GM21515 (cell line): Measurements from ENCODE around the gene ERVMER34-1.

Experiments used
- ATAC-seq: cut with Tn5 transposase; IDR thresholded peaks from one replicate; pipeline ENCODE4 v1.9.1; 2021; ENCODE audit not compliant: unreplicated experiment

The ERVMER34-1 gene

DNA sequence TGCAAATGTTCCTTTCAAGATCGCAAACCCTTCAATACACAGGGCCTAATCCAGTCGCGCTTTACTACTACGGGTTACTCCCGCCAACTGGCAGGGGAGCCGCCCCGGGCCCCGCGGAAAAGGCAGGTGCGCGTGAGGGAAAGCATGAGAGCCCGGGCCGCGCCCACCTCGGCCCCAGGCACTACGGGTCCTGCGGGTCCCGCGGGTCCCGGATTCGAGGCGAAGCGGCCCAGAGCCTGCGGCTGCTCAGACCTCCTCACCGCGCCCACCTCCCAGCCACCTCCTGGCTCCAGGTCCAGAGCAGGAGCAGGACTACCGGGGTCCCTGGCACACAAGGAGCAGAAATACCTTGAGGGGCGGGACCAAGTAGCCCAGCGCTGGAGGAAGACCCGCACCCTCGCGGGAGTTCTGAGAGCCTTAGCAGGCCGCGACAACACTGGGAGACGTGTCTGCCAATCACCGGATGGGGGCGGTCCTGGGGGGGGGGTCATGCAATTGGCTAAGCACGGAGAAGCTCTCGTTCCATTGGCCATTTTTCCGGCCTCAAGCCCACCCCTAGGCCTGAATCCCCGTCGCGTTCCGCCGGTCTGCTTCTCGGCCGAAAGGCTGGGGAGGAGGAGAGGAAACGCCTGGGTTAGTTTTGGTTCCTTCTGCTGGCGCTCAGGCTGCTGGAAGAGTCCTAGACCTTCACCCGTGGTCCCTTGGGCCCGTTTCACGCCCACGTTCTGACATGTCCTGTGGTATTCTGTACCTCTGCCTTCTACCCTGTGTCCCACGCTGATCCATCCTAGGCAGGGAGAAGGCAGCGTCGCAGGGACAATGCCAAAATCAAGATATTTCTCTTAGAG is 29.0 kb downstream of the ERVMER34-1 start:
- peak; percentile 96 for ATAC-seq

- no peak for ATAC-seq
Measured at GRCh38 chr4:52718123-52718522, 33.1 kb downstream of the ERVMER34-1 start.

GRCh38 chr4:52716364-52717151 is 34.7 kb downstream of the ERVMER34-1 start:
- ATAC-seq, result no peak

- ATAC-seq, result no peak
Measured at GRCh38 chr4:52715914-52716313, 35.3 kb downstream of the ERVMER34-1 start.

GRCh38 chr4:52715255-52715897 is 35.8 kb downstream of the ERVMER34-1 start:
- no peak for ATAC-seq

DNA sequence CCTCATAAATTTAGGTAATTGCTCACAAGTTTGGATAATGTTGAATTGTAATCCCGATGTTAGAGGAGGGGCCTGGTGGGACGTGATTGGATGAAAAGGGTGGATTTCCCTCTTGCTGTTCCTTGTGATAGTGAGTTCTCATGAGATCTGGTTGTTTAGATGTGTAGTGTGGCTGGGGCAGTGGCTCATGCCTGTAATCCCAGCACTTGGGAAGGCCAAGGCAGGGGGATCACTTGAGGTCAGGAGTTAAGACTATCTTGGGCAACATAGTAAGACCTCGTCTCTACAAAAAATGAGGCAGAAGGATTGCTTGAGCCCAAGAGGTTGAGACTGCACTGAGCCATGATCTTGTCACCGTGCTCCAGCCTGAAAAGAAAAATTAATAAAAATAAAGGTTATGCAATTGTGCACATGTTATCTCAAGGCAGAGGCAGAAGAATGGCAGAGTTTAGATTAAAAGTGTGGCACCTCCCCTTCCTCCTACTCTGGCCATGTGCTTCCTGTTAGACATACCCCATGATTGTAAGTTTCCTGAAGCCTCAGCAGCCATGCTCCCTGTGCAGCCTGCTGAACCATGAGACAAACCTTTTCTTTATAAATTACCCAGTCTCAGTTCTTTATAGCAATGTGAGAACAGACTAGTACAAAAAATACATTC is 36.5 kb downstream of the ERVMER34-1 start:
- ATAC-seq, result no peak

DNA sequence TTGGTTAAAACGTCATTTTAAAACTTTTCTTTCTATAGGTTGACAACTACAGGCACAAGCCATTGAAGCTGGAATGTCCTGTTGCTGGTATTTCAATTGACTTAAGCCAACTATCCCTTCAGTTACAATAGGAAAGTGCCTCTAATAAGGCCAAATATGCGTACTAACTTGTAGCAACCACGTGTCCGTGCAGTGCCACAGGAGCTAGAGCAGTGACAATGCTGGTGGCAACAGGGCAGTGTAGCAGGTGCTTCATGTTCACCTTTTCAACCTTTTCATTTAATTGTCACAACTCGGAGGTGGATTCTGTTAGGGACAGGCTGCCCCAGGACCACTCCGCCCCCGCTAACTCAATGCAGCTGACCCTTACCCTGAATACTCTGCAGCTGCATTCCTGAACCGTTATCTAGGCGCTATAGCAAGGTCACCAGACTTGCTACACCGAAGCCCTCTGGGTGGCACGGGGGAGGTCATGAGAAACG is 37.7 kb downstream of the ERVMER34-1 start:
- no peak for ATAC-seq

DNA sequence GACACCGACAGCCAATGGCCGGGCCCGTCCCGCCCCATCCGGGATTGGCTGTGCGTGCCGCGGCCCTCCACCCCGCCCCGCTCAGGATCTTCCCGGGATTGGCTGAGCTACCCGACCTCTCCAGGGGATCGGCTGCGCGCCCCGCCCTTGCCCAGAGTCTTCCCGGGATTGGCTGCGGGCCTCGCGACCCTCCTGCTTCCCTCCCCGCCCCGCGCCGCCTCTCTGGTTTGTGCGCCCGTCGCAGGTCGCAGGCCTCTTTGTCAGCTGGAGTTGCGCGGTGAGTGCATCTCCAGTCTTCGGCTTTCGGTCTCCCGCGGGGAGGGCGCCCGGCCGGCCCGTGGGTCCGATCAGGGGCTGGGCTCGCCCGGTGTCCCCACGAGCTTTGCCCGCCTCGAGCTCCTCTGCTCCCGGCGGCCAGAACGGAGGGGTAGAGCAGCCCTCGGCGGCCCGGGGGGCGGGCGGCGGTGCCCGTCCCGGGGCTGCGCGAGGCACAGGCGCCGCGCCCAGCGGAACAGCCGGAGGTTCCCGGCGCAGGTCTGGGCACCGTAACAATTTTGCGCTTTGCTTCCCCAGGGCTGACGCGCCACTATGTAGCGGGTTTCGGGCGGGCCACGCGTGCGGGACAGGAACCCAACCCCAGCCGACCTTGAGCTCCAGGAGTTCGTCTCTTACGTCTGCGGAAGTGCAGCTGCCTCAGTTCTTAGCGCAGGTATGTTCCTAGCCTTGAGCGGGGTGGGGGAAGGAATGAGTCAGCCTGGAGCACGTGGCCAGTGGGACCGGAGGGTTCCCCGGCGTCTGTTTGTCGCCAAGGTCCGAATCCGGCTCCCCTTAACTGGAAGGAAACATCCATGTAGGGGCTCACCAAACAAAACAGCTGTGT is 38.7 kb downstream of the ERVMER34-1 start:
- peak; percentile 87 for ATAC-seq

DNA sequence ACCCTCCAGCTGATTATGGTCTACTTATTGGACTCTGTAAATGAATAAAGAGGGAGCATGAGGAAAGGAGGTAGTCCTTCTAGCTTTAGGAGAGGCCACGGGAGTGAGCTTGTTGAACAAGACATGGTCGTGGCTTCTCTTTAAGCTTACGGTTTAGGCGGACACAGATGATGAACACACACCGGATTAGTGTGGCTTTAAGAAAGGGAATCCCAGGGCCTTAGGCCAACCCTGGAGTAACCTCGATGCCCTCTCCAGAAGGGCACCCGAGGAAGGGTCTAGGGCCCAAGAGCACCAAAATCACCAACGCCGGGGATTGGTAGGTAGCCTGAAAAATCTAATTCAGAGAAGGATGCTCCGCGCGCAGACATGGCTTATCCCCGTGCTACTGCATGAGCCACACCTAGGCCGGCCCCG is 39.4 kb downstream of the ERVMER34-1 start:
- ATAC-seq, result peak; percentile 11

DNA sequence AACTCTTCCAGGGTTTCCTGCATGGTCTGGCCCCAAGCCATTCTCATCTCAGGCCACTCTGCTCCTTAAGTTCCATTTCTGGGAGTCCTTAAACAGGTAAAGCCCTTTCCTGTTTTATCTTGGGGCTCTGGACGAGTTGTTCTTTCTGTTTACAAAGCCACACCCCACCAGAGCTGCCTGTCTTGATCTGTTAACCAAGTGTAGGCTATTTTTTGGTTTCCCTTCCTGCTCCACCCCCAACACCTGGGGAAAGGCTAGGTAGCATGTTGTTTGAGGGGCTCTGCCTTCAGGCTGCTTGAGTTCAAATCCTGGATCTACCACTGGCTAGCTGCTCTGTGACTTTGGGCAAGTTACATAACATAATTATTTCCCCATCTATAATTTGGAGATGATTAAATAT is 40.0 kb downstream of the ERVMER34-1 start:
- ATAC-seq, result no peak

DNA sequence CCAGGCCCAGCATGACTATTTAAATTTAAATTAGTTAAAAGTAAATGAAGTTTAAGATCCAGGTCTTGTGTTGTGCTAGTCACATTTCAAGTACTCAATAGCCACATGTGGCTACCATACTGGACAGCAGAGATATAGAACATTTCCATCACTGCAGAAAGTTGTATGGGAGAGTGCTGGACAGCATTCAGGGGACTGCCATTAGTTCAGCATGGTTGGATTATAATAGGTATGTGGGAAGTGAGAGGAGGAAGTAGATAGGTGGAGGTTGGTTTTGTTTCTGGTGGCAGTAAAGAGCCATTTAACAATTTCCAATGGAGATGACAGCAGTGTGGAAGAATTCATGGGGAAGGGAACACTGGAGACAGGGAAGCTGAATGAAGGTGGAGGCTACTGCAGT is 42.1 kb downstream of the ERVMER34-1 start:
- no peak for ATAC-seq

DNA sequence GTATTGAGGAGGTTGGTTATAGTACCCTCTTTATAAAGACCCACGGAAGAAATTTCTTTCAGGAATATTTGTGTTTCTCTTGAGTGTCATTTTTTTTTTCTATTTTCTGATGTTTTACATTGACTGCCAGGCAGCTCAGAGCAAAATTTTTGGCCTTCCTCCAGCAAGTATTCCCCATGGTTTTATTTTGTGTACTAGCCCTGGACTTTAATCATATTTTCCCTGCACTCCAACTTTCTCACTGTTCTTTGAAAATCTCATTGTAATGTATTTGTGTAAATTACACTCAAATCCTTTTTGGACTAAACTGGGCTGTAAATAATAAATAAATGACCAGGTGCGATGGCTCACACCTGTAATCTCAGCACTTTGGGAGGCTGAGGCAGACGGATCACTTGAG is 46.6 kb downstream of the ERVMER34-1 start:
- ATAC-seq, result no peak

GRCh38 chr4:52704133-52704532 is 47.1 kb downstream of the ERVMER34-1 start:
- no peak for ATAC-seq

- ATAC-seq, result peak; percentile 92
Measured at GRCh38 chr4:52701207-52701606, 50.0 kb downstream of the ERVMER34-1 start.

DNA sequence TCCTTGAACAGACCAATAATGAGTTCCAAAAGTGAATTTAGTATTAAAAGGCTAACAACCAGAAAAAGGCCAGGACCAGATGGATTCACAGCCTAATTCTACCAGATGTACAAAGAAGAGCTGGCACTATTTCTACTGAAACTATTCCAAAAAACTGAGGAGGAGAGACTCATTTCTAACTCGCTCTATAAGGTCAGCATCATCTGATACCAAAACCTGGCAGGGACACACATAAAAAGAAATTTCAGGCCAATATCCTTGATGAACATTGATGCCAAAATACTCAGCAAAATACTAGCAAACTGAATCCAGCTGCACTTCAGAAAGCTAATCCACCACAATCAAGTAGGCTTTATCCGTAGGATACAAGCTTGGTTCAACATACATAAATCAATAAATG is 56.3 kb downstream of the ERVMER34-1 start:
- ATAC-seq, result no peak

DNA sequence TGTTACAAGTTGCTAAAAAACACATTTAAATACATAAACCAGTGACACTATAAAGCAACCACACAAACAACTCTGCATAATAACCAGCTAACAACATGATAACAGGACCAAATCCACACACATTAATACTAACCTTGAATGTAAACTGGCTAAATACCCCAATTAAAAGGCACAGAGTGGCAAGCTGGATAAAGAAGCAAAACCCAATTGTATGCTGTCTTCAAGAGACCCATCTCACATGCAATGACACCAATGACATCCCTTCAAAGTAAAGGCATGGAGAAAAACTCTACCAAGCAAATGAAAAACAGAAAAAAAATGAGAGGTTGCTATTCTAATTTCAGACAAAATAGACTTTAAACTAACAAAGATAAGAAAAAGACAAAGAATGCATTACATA is 57.7 kb downstream of the ERVMER34-1 start:
- ATAC-seq, result no peak
